K562 (cell line): ENCODE results near the gene SEC61A1. TPM values are rescaled to one million over a fixed set of nuclear protein-coding genes. Genes with fewer than 3 reads are reported as not detected.
A peak's percentile ranks its signal among the peaks of the same experiment; 100 is the strongest.

Source experiments
- CEBPG ChIP-seq, 3 experiments: fragments of 200-800 bp in 1 of 3; sonication (Bioruptor generic) in 1 of 3; sonication (generic) in 1 of 3; formaldehyde crosslinking in 1 of 3; IDR thresholded peaks in 2 of 3; conservative IDR thresholded peaks in 1 of 3; 2 replicates each; pipeline versions ENCODE4 v1.6.1 to v1.8.0; 2016 to 2022; ENCODE audit warnings: missing compliant biosample characterization in 2 of 3, missing genetic modification characterization in 2 of 3, mild to moderate bottlenecking in 1 of 3, missing genetic modification reagents in 1 of 3
- ETV6 ChIP-seq, 3 experiments: fragments of 150-350 bp in 1 of 3; sonication (generic) in 1 of 3; formaldehyde crosslinking in 1 of 3; IDR thresholded peaks; 2 replicates each; pipeline versions ENCODE4 v1.6.1 to v1.8.0; 2014 to 2022; ENCODE audit warnings: borderline replicate concordance in 2 of 3, low read depth in 2 of 3, antibody characterized with exemption in 1 of 3, low read length in 1 of 3, mild to moderate bottlenecking in 1 of 3, missing genetic modification reagents in 1 of 3
- KAT7 ChIP-seq: sonication (generic); formaldehyde crosslinking; IDR thresholded peaks from 2 replicates; pipeline ENCODE4 v1.8.0; 2022; ENCODE audit warnings: missing genetic modification reagents, mild to moderate bottlenecking, borderline replicate concordance
- L3MBTL2 ChIP-seq: fragments of 450-650 bp; IDR thresholded peaks from 2 replicates; pipeline ENCODE4 v1.6.1; 2016; ENCODE audit warnings: mild to moderate bottlenecking, moderate library complexity
- NCOA2 ChIP-seq, 2 experiments: fragments of 450-650 bp; IDR thresholded peaks; 2 replicates each; pipeline ENCODE4 v1.6.1; 2018; ENCODE audit warnings: mild to moderate bottlenecking in 2 of 2, moderate library complexity in 1 of 2; ENCODE audit not compliant: partially characterized antibody in 2 of 2
- POLR2H ChIP-seq: IDR thresholded peaks from 2 replicates; pipeline ENCODE4 v1.6.1; 2016; ENCODE audit warnings: missing genetic modification characterization, low read depth, mild to moderate bottlenecking, control low read depth, missing compliant biosample characterization, moderate library complexity
- SIX5 ChIP-seq, 2 experiments: IDR thresholded peaks; 2 replicates each; pipeline ENCODE4 v1.6.1; 2011; ENCODE audit warnings: low read length in 2 of 2, borderline replicate concordance in 1 of 2, low read depth in 1 of 2, mild to moderate bottlenecking in 1 of 2, moderate library complexity in 1 of 2; ENCODE audit not compliant: insufficient read depth in 1 of 2
- SOX6 ChIP-seq: fragments of 450-650 bp; IDR thresholded peaks from 2 replicates; pipeline ENCODE4 v1.6.1; 2014; ENCODE audit warnings: mild to moderate bottlenecking
- SRSF7 ChIP-seq: fragments of 200-400 bp; formaldehyde crosslinking; optimal IDR thresholded peaks from 2 replicates; pipeline ENCODE3; 2017; ENCODE audit warnings: mild to moderate bottlenecking, low read depth, low read length
- TBL1XR1 ChIP-seq, 2 experiments: IDR thresholded peaks; 2 replicates each; pipeline ENCODE4 v1.6.1; 2012; ENCODE audit warnings: improper control_type of control experiment in 2 of 2, low read length in 2 of 2, mild to moderate bottlenecking in 1 of 2
- TEAD4 ChIP-seq, 2 experiments: sonication (generic) in 1 of 2; formaldehyde crosslinking in 1 of 2; IDR thresholded peaks; 2 replicates each; pipeline versions ENCODE4 v1.6.1 to v1.8.0; 2012 to 2022; ENCODE audit warnings: borderline replicate concordance in 1 of 2, inconsistent platforms in 1 of 2, low read length in 1 of 2, mild to moderate bottlenecking in 1 of 2, missing genetic modification reagents in 1 of 2
- TSC22D4 ChIP-seq: fragments of 450-650 bp; IDR thresholded peaks from 2 replicates; pipeline ENCODE4 v1.6.1; 2016; ENCODE audit warnings: missing genetic modification characterization, missing biosample characterization, control low read depth
- ZNF175 ChIP-seq: fragments of 200-800 bp; sonication (Bioruptor generic); IDR thresholded peaks from 2 replicates; pipeline ENCODE4 v1.6.1; 2016; ENCODE audit warnings: low read depth, mild to moderate bottlenecking, missing genetic modification characterization, missing compliant biosample characterization
- ZNF232 ChIP-seq: sonication (generic); formaldehyde crosslinking; IDR thresholded peaks from 2 replicates; pipeline ENCODE4 v1.8.0; 2022; ENCODE audit warnings: mild to moderate bottlenecking, missing genetic modification reagents
- polyA plus RNA-seq, 8 experiments: library from polyadenylated mRNA; depleted of rRNA in 4 of 8; stranded (reverse) in 5 of 8; unstranded in 3 of 8; fragments of >200 nt; fragmentation: Nextera tagmentation in 2 of 8; fragmentation: Illumina TruSeq in 1 of 8; extraction: Ambion mirVana in 2 of 8; extraction: Trizol in 1 of 8; gene quantifications; 2 replicates each; pipeline versions ENCODE4 v1.2.1 to v1.2.3, GENCODE V29; 2011 to 2014; ENCODE audit warnings: inconsistent platforms in 1 of 8, missing spikeins in 1 of 8
- total RNA-seq, 7 experiments: library from RNA; depleted of rRNA in 6 of 7; stranded (reverse); fragments of >200 nt in 6 of 7; fragmentation: Illumina TruSeq in 2 of 7; extraction: Trizol in 2 of 7; gene quantifications; 2 replicates each; pipeline versions ENCODE4 v1.2.1 to v1.2.3, GENCODE V29; 2011 to 2021; ENCODE audit warnings: low replicate concordance in 1 of 7
- TF ChIP-seq, protein P1 (sequence below), 2 experiments: fragments of 450-650 bp; IDR thresholded peaks; 2 replicates each; pipeline ENCODE4 v1.6.1; 2018; ENCODE audit warnings: mild to moderate bottlenecking in 2 of 2, low read depth in 1 of 2; ENCODE audit not compliant: partially characterized antibody in 2 of 2
- TF ChIP-seq, protein P2 (sequence below): fragments of 250-450 bp; sonication (Bioruptor Pico); IDR thresholded peaks from 2 replicates; pipeline ENCODE4 v1.8.0; 2021; ENCODE audit warnings: mild to moderate bottlenecking, moderate library complexity
- TF ChIP-seq, protein P3 (sequence below), 2 experiments: fragments of 450-650 bp; IDR thresholded peaks; 2 replicates each; pipeline ENCODE4 v1.6.1; 2016

Gene SEC61A1
- total and polyA plus RNA-seq, 9 of the 15 experiments (the other 6 are each of a cell fraction or from before 2014, with no cell fraction given): 1.9 to 140 (median 79.1) TPM

GRCh38 chr3:128009952-128010846 lies 42.0 kb upstream of the SEC61A1 start (continued):
- TF ChIP-seq, protein P1, sequence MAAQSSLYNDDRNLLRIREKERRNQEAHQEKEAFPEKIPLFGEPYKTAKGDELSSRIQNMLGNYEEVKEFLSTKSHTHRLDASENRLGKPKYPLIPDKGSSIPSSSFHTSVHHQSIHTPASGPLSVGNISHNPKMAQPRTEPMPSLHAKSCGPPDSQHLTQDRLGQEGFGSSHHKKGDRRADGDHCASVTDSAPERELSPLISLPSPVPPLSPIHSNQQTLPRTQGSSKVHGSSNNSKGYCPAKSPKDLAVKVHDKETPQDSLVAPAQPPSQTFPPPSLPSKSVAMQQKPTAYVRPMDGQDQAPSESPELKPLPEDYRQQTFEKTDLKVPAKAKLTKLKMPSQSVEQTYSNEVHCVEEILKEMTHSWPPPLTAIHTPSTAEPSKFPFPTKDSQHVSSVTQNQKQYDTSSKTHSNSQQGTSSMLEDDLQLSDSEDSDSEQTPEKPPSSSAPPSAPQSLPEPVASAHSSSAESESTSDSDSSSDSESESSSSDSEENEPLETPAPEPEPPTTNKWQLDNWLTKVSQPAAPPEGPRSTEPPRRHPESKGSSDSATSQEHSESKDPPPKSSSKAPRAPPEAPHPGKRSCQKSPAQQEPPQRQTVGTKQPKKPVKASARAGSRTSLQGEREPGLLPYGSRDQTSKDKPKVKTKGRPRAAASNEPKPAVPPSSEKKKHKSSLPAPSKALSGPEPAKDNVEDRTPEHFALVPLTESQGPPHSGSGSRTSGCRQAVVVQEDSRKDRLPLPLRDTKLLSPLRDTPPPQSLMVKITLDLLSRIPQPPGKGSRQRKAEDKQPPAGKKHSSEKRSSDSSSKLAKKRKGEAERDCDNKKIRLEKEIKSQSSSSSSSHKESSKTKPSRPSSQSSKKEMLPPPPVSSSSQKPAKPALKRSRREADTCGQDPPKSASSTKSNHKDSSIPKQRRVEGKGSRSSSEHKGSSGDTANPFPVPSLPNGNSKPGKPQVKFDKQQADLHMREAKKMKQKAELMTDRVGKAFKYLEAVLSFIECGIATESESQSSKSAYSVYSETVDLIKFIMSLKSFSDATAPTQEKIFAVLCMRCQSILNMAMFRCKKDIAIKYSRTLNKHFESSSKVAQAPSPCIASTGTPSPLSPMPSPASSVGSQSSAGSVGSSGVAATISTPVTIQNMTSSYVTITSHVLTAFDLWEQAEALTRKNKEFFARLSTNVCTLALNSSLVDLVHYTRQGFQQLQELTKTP (IDR thresholded peaks at IDR 0.05; ENCODE audit: low read depth in 1 of 2, partially characterized antibody in 2 of 2): peak in 1 of 2 experiments; percentile 54
- TF ChIP-seq KAT7 (CRISPR knock-in tag): no peak
- no peak for TF ChIP-seq ZNF232 (CRISPR knock-in tag)
- no peak for TF ChIP-seq ETV6 (IDR thresholded peaks at IDR 0.05; ENCODE audit: borderline replicate concordance in 1 of 2, low read depth in 2 of 2, low read length in 1 of 2)
- no peak for TF ChIP-seq ETV6 (CRISPR knock-in tag; IDR thresholded peaks at IDR 0.05; ENCODE audit: borderline replicate concordance)
- 0 out of 2 replicates have a peak, but pooled peaks have one; percentile 62 for TF ChIP-seq ZNF175 (CRISPR knock-in tag)
- peak; percentile 89 for TF ChIP-seq SOX6
- TF ChIP-seq SRSF7: no peak
- TF ChIP-seq NCOA2 (IDR thresholded peaks at IDR 0.05; ENCODE audit: partially characterized antibody in 2 of 2): no peak
- no peak for TF ChIP-seq SIX5 (IDR thresholded peaks at IDR 0.05; ENCODE audit: borderline replicate concordance in 1 of 2, insufficient read depth in 1 of 2, low read depth in 1 of 2, low read length in 2 of 2)
- TF ChIP-seq, protein P2, sequence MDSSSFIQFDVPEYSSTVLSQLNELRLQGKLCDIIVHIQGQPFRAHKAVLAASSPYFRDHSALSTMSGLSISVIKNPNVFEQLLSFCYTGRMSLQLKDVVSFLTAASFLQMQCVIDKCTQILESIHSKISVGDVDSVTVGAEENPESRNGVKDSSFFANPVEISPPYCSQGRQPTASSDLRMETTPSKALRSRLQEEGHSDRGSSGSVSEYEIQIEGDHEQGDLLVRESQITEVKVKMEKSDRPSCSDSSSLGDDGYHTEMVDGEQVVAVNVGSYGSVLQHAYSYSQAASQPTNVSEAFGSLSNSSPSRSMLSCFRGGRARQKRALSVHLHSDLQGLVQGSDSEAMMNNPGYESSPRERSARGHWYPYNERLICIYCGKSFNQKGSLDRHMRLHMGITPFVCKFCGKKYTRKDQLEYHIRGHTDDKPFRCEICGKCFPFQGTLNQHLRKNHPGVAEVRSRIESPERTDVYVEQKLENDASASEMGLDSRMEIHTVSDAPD (CRISPR knock-in tag): no peak
- no peak for TF ChIP-seq TSC22D4
- peak; percentile 88 for TF ChIP-seq POLR2H
- peak; percentile 67 for TF ChIP-seq L3MBTL2
- TF ChIP-seq, protein P3, sequence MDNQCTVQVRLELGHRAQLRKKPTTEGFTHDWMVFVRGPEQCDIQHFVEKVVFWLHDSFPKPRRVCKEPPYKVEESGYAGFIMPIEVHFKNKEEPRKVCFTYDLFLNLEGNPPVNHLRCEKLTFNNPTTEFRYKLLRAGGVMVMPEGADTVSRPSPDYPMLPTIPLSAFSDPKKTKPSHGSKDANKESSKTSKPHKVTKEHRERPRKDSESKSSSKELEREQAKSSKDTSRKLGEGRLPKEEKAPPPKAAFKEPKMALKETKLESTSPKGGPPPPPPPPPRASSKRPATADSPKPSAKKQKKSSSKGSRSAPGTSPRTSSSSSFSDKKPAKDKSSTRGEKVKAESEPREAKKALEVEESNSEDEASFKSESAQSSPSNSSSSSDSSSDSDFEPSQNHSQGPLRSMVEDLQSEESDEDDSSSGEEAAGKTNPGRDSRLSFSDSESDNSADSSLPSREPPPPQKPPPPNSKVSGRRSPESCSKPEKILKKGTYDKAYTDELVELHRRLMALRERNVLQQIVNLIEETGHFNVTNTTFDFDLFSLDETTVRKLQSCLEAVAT (IDR thresholded peaks at IDR 0.05): peak in 1 of 2 experiments; percentile 18; a peak in 1 of 4 replicates
- TF ChIP-seq TBL1XR1 (IDR thresholded peaks at IDR 0.05; ENCODE audit: low read length in 2 of 2): peak in 1 of 2 experiments; percentile 79; a peak in 1 of 4 replicates
- TF ChIP-seq CEBPG (CRISPR knock-in tag; IDR thresholded peaks at IDR 0.05): peak; percentile 94
- TF ChIP-seq CEBPG (tag; conservative IDR thresholded peaks at IDR 0.05 in 1 of 2, IDR thresholded peaks at IDR 0.05 in 1 of 2): peak; percentile 97 to 100
- TF ChIP-seq TEAD4 (IDR thresholded peaks at IDR 0.05; ENCODE audit: low read length): peak; percentile 54; the same call in 1 of the 2 replicates
- no peak for TF ChIP-seq TEAD4 (CRISPR knock-in tag; IDR thresholded peaks at IDR 0.05; ENCODE audit: borderline replicate concordance)
